GM12878 (cell line): ENCODE data around the gene TK1. TPM values are rescaled to one million over a fixed set of nuclear protein-coding genes. Genes with fewer than 3 reads are reported as not detected.

ENCODE experiments used
- ATAC-seq: fragments of 200-7000 bp; cut with Tn5 transposase; 3 replicates; pipeline ENCODE4 v1.9.1; 2020; ENCODE audit warnings: mild to moderate bottlenecking, moderate library complexity
- BruUV-seq: library from RNA; stranded (reverse); fragments of 400-500 nt; replicated peaks from 2 replicates; lab custom pipeline; 2021; lab: Mats Ljungman, UMichigan
- CTCF ChIA-PET: fragments of 300-600 bp; sonication (Branson Sonifier 250); formaldehyde crosslinking; extraction: SDS; loops from one replicate; lab custom pipeline; 2021; ENCODE audit warnings: inconsistent platforms; lab: Yijun Ruan, JAX
- POLR2A ChIA-PET: fragments of 350-600 bp; formaldehyde crosslinking; extraction: SDS; loops from one replicate; lab custom pipeline; 2021; ENCODE audit warnings: inconsistent platforms; lab: Charles Lee
- RAD21 ChIA-PET: fragments of 300-600 bp; sonication (Branson Sonifier 250); formaldehyde crosslinking; loops from one replicate; lab custom pipeline; 2023; ENCODE audit warnings: antibody characterized with exemption; ENCODE audit not compliant: unreplicated experiment; lab: Charles Lee
- SMC1A ChIA-PET: fragments of 300-600 bp; sonication (Branson Sonifier 250); formaldehyde crosslinking; loops from one replicate; lab custom pipeline; 2023; ENCODE audit not compliant: unreplicated experiment, uncharacterized antibody; lab: Charles Lee
- DNase-seq: peaks from one replicate; pipeline ENCODE4 v3.0.0-alpha.2; 2011; ENCODE audit warnings: low read depth, low spot score
- FAIRE-seq: peaks from 3 replicates; lab custom pipeline; 2011; peaks lifted over from hg19 to GRCh38; lab: Jason Lieb, UNC
- H2AFZ ChIP-seq: 2 replicates; pipeline ENCODE4 v1.6.0; 2011; ENCODE audit warnings: low read depth, low read length, control low read depth; ENCODE audit not compliant: control insufficient read depth
- H3K27ac ChIP-seq: 2 replicates; pipeline ENCODE4 v1.5.1; 2011; ENCODE audit warnings: control low read depth; ENCODE audit not compliant: control insufficient read depth, insufficient read depth
- H3K27me3 ChIP-seq, 2 experiments: replicated peaks in 1 of 2; 2 replicates each; pipeline versions ENCODE4 v1.6.0 to v1.6.1; 2011; ENCODE audit warnings: low read length in 1 of 2; ENCODE audit not compliant: control insufficient read depth in 2 of 2, insufficient read depth in 2 of 2
- H3K36me3 ChIP-seq, 2 experiments: 2 replicates each; pipeline ENCODE4 v1.5.1; 2011; ENCODE audit warnings: low read length in 1 of 2; ENCODE audit not compliant: control insufficient read depth in 2 of 2, insufficient read depth in 2 of 2
- H3K4me1 ChIP-seq: 2 replicates; pipeline ENCODE4 v1.6.1; 2011; ENCODE audit warnings: mild to moderate bottlenecking, low read length, moderate library complexity, mixed read lengths; ENCODE audit not compliant: control insufficient read depth, insufficient read depth
- H3K4me2 ChIP-seq: 2 replicates; pipeline ENCODE4 v1.6.0; 2011; ENCODE audit warnings: control low read depth; ENCODE audit not compliant: control insufficient read depth, insufficient read depth
- H3K4me3 ChIP-seq: fragments of 200-600 bp; sonication (generic); 2 replicates; pipeline ENCODE4 v1.5.1; 2016
- H3K79me2 ChIP-seq: 2 replicates; pipeline ENCODE4 v1.6.0; 2011; ENCODE audit warnings: low read length; ENCODE audit not compliant: control insufficient read depth, insufficient read depth
- H3K9ac ChIP-seq: 2 replicates; pipeline ENCODE4 v1.8.0; 2011; ENCODE audit warnings: low read length, control low read depth, mixed read lengths; ENCODE audit not compliant: control insufficient read depth, insufficient read depth
- H3K9me3 ChIP-seq: replicated peaks from 3 replicates; pipeline ENCODE4 v1.5.1; 2011; ENCODE audit warnings: mild to moderate bottlenecking, low read length; ENCODE audit not compliant: control insufficient read depth, insufficient read depth
- H4K20me1 ChIP-seq: 2 replicates; pipeline ENCODE4 v1.6.0; 2011; ENCODE audit not compliant: control insufficient read depth, insufficient read depth
- ASH2L ChIP-seq: fragments of 300-600, 200-600 bp; sonication (generic); IDR thresholded peaks from 2 replicates; pipeline ENCODE4 v1.6.1; 2017; ENCODE audit warnings: low read depth, mild to moderate bottlenecking, borderline replicate concordance
- BHLHE40 ChIP-seq, 2 experiments: fragments of 450-650 bp in 1 of 2; IDR thresholded peaks; 2 replicates each; pipeline ENCODE4 v1.6.1; 2011 to 2017; ENCODE audit warnings: low read depth in 2 of 2, borderline replicate concordance in 1 of 2, improper control_type of control experiment in 1 of 2, low read length in 1 of 2, mild to moderate bottlenecking in 1 of 2
- BMI1 ChIP-seq: fragments of 450-650 bp; IDR thresholded peaks from 2 replicates; pipeline ENCODE4 v1.6.1; 2016; ENCODE audit warnings: mild to moderate bottlenecking, moderate library complexity, borderline replicate concordance
- GATAD2B ChIP-seq: fragments of 450-650 bp; conservative IDR thresholded peaks from 2 replicates; pipeline ENCODE4 v1.6.1; 2017; ENCODE audit warnings: low read depth, mild to moderate bottlenecking, moderate library complexity
- IKZF1 ChIP-seq: fragments of 450-650 bp; conservative IDR thresholded peaks from 2 replicates; pipeline ENCODE4 v1.6.1; 2017; ENCODE audit warnings: antibody characterized with exemption, mild to moderate bottlenecking
- KAT2A ChIP-seq: conservative IDR thresholded peaks from 2 replicates; pipeline ENCODE4 v1.6.1; 2011; ENCODE audit warnings: low read depth, low read length; ENCODE audit not compliant: control insufficient read depth
- POLR2AphosphoS5 ChIP-seq: IDR thresholded peaks from 2 replicates; pipeline ENCODE4 v1.6.1; 2011; ENCODE audit warnings: mild to moderate bottlenecking, low read length, inconsistent platforms
- RUNX3 ChIP-seq: IDR thresholded peaks from 2 replicates; pipeline ENCODE4 v1.6.1; 2012; ENCODE audit warnings: low read length, inconsistent platforms
- SMAD1 ChIP-seq: fragments of 450-650 bp; IDR thresholded peaks from 2 replicates; pipeline ENCODE4 v1.6.1; 2018; ENCODE audit warnings: mild to moderate bottlenecking, low read depth; ENCODE audit not compliant: partially characterized antibody
- SREBF2 ChIP-seq: IDR thresholded peaks from 2 replicates; pipeline ENCODE4 v1.6.1; 2012; ENCODE audit warnings: mild to moderate bottlenecking, low read length
- WGBS: methylation state at CpG from one replicate; pipeline ENCODE4 v1.1.6; 2016; ENCODE audit warnings: low lambda C conversion rate; ENCODE audit not compliant: insufficient replicate concordance, insufficient coverage; ENCODE audit errors: missing lambda C conversion rate; 5-methylcytosine and 5-hydroxymethylcytosine counted together
- in situ Hi-C: fragments of 300-500 bp; cut with MboI; formaldehyde crosslinking; loops from 9 replicates; pipeline ENCODE4 v1.14.3; 2018; ENCODE audit warnings: mixed read lengths
- intact Hi-C: fragments of 100-400 bp; cut with micrococcal nuclease; formaldehyde crosslinking; loops from one replicate; pipeline ENCODE4 v1.14.2; 2022; ENCODE audit not compliant: unreplicated experiment
- polyA plus RNA-seq, 11 experiments: library from polyadenylated mRNA; depleted of rRNA in 4 of 11; unstranded in 6 of 11; stranded (reverse) in 5 of 11; fragments of >200 nt; fragmentation: Nextera tagmentation in 4 of 11; fragmentation: Illumina TruSeq in 1 of 11; extraction: Ambion mirVana in 4 of 11; extraction: Trizol in 1 of 11; gene quantifications; 1 replicate in 1 of 11; 2 replicates in 10 of 11; pipeline versions ENCODE4 v1.2.1 to v1.2.3, GENCODE V29; 2011 to 2016; ENCODE audit warnings: inconsistent platforms in 2 of 11, missing spikeins in 2 of 11, low read depth in 1 of 11
- total RNA-seq, 4 experiments: library from RNA; depleted of rRNA in 3 of 4; stranded (reverse); fragments of >200 nt in 3 of 4; fragmentation: Illumina TruSeq in 1 of 4; extraction: Trizol in 1 of 4; gene quantifications; 2 replicates each; pipeline versions ENCODE4 v1.2.1 to v1.2.3, GENCODE V29; 2013 to 2021
- TF ChIP-seq, protein P1 (sequence below): IDR thresholded peaks from 2 replicates; pipeline ENCODE4 v1.6.1; 2012; ENCODE audit warnings: low read depth, low read length, improper control_type of control experiment
- TF ChIP-seq, protein P2 (sequence below): fragments of 450-650 bp; IDR thresholded peaks from 2 replicates; pipeline ENCODE4 v1.6.1; 2014; ENCODE audit warnings: mild to moderate bottlenecking
- TF ChIP-seq, protein P3 (sequence below): fragments of 450-650 bp; IDR thresholded peaks from 2 replicates; pipeline ENCODE4 v1.6.1; 2017; ENCODE audit warnings: mild to moderate bottlenecking
- TF ChIP-seq, protein P4 (sequence below): IDR thresholded peaks from 2 replicates; pipeline ENCODE4 v1.6.1; 2011; ENCODE audit warnings: borderline replicate concordance, low read depth, mild to moderate bottlenecking, moderate library complexity, low read length; ENCODE audit not compliant: insufficient read depth, poor library complexity, severe bottlenecking
- TF ChIP-seq, protein P5 (sequence below): IDR thresholded peaks from 2 replicates; pipeline ENCODE4 v1.6.1; 2012; ENCODE audit warnings: low read depth, low read length, improper control_type of control experiment
- TF ChIP-seq, protein P6 (sequence below): fragments of 450-650 bp; IDR thresholded peaks from 2 replicates; pipeline ENCODE4 v1.6.1; 2016; ENCODE audit warnings: mild to moderate bottlenecking

The TK1 gene
- total and polyA plus RNA-seq, 10 of the 15 experiments (the other 5 are each of a cell fraction or from before 2014, with no cell fraction given): 4.6 to 175 (median 77.9) TPM

DNA sequence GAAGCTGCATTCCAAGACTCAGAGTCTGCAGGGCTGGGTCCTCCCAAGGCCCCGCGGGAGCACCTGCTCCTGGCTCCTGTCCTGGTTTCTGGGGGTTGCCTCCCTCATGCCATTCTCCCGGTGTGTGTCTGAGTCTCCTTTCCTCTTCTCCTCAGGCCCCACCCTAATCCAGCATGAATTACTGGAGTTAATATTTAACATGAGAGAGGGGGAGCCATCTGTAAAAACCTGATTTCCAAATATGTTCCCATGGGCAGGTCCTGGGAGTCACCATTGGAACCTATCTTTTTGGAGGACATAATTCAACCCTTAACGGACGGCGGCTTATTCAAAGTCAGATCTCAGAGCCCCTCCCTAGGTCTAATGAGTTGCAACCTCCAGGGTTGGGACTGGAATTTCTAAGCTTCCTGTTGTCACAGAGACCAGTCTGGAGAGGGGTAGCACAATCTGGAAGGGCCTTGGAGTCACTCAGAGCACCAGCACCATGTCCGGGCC, 35.3 kb downstream of the TK1 start:
- Histone ChIP-seq H3K27ac (peak overlapping the region; percentile 93), H3K4me2 (no peak overlapping the region), H4K20me1 (no peaks in the 10 kb centered on the region), H3K79me2 (peaks cover 2% of the 10 kb centered on the region), H3K36me3 (no peaks in the 10 kb centered on the region), H3K27me3 (no peaks in the 10 kb centered on the region), H3K9ac (no peak overlapping the region), H2AFZ (no peak overlapping the region), H3K4me3 (no peak overlapping the region), H3K9me3 (no peaks in the 10 kb centered on the region)
- SMC1A ChIA-PET: interaction anchor here (0.9 to 3.5 kb wide), 5 partner anchors 9 to 24 kb away, joined by 4 to 20 read pairs (median 4); no protein-coding TSS in a partner anchor
- in situ Hi-C loops: loop anchor here (10.0 to 25.0 kb wide), 2 partner anchors 697 to 1889 kb away; partner anchors contain the start of gene UBALD2
- intact Hi-C loops: loop anchor here (10.0 kb wide), 1 partner anchor 707 kb away; no protein-coding TSS in a partner anchor
- no TSS peak for BruUV-seq
- WGBS: 95% methylated on average over 7 of the region's 7 CpGs
- CTCF ChIA-PET: interaction anchor here (1.4 to 3.2 kb wide), 2 partner anchors 14 to 24 kb away, joined by 7 to 13 read pairs; no protein-coding TSS in a partner anchor
- POLR2A ChIA-PET: interaction anchor here (0.5 to 2.6 kb wide), 11 partner anchors 8 to 100 kb away, joined by 3 to 20 read pairs (median 6); partner anchors contain the start of gene TMC6
- no peak for ATAC-seq
- RAD21 ChIA-PET: interaction anchor here (1.0 to 2.7 kb wide), 4 partner anchors 17 to 24 kb away, joined by 3 to 12 read pairs (median 4); partner anchors contain the start of genes SYNGR2 and TMC6
- no peak for DNase-seq
- TF ChIP-seq, protein P1, sequence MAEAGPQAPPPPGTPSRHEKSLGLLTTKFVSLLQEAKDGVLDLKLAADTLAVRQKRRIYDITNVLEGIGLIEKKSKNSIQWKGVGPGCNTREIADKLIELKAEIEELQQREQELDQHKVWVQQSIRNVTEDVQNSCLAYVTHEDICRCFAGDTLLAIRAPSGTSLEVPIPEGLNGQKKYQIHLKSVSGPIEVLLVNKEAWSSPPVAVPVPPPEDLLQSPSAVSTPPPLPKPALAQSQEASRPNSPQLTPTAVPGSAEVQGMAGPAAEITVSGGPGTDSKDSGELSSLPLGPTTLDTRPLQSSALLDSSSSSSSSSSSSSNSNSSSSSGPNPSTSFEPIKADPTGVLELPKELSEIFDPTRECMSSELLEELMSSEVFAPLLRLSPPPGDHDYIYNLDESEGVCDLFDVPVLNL: no peak
- TF ChIP-seq IKZF1 (0 out of 2 replicates have a peak, but pooled peaks have one; percentile 14), ASH2L (no peak), BHLHE40 (IDR thresholded peaks at IDR 0.05; ENCODE audit: borderline replicate concordance in 1 of 2, low read depth in 2 of 2, low read length in 1 of 2) (no peak), SREBF2 (no peak), BMI1 (no peak), RUNX3 (no peak), GATAD2B (no peak), KAT2A (no peak), SMAD1 (no peak), POLR2AphosphoS5 (no peak)
- TF ChIP-seq, protein P2, sequence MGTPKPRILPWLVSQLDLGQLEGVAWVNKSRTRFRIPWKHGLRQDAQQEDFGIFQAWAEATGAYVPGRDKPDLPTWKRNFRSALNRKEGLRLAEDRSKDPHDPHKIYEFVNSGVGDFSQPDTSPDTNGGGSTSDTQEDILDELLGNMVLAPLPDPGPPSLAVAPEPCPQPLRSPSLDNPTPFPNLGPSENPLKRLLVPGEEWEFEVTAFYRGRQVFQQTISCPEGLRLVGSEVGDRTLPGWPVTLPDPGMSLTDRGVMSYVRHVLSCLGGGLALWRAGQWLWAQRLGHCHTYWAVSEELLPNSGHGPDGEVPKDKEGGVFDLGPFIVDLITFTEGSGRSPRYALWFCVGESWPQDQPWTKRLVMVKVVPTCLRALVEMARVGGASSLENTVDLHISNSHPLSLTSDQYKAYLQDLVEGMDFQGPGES: no peak
- TF ChIP-seq, protein P3, sequence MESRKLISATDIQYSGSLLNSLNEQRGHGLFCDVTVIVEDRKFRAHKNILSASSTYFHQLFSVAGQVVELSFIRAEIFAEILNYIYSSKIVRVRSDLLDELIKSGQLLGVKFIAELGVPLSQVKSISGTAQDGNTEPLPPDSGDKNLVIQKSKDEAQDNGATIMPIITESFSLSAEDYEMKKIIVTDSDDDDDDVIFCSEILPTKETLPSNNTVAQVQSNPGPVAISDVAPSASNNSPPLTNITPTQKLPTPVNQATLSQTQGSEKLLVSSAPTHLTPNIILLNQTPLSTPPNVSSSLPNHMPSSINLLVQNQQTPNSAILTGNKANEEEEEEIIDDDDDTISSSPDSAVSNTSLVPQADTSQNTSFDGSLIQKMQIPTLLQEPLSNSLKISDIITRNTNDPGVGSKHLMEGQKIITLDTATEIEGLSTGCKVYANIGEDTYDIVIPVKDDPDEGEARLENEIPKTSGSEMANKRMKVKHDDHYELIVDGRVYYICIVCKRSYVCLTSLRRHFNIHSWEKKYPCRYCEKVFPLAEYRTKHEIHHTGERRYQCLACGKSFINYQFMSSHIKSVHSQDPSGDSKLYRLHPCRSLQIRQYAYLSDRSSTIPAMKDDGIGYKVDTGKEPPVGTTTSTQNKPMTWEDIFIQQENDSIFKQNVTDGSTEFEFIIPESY: no peak
- TF ChIP-seq, protein P4, sequence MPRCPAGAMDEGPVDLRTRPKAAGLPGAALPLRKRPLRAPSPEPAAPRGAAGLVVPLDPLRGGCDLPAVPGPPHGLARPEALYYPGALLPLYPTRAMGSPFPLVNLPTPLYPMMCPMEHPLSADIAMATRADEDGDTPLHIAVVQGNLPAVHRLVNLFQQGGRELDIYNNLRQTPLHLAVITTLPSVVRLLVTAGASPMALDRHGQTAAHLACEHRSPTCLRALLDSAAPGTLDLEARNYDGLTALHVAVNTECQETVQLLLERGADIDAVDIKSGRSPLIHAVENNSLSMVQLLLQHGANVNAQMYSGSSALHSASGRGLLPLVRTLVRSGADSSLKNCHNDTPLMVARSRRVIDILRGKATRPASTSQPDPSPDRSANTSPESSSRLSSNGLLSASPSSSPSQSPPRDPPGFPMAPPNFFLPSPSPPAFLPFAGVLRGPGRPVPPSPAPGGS: no peak
- TF ChIP-seq, protein P5, sequence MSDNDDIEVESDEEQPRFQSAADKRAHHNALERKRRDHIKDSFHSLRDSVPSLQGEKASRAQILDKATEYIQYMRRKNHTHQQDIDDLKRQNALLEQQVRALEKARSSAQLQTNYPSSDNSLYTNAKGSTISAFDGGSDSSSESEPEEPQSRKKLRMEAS: no peak
- TF ChIP-seq, protein P6, sequence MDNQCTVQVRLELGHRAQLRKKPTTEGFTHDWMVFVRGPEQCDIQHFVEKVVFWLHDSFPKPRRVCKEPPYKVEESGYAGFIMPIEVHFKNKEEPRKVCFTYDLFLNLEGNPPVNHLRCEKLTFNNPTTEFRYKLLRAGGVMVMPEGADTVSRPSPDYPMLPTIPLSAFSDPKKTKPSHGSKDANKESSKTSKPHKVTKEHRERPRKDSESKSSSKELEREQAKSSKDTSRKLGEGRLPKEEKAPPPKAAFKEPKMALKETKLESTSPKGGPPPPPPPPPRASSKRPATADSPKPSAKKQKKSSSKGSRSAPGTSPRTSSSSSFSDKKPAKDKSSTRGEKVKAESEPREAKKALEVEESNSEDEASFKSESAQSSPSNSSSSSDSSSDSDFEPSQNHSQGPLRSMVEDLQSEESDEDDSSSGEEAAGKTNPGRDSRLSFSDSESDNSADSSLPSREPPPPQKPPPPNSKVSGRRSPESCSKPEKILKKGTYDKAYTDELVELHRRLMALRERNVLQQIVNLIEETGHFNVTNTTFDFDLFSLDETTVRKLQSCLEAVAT: peak; percentile 9; the same call in 1 of the 2 replicates
- TF ChIP-seq, all 136 proteins: peak for 2
- no peak for FAIRE-seq
- H3K4me1 ChIP-seq: peaks cover 66% of the 10 kb centered on the region
